K562 treated with DMSO at 1 percent for 48 hours (cell line): Measurements from ENCODE around the gene TMEM203. TPM values are rescaled to one million over a fixed set of nuclear protein-coding genes. Genes with fewer than 3 reads are reported as not detected.

Experiments
- total RNA-seq: library from RNA; unstranded; fragments of 300-600 nt; gene quantifications from 2 replicates; pipeline ENCODE4 v1.2.3, GENCODE V29; 2022; ENCODE audit warnings: low replicate concordance; ENCODE audit errors: extremely low read depth

The TMEM203 gene
- total RNA-seq, 1 experiment from 2014 or later, result not detected

Other genes starting within 250 kb of the TMEM203 start
- gene PTGDS, start 228.1 kb downstream of the TMEM203 start, total RNA-seq, result not detected in 2 replicates
- not detected in 2 replicates for gene LCNL1, start 222.7 kb downstream of the TMEM203 start, total RNA-seq
- not detected in 2 replicates for gene PAXX, start 213.2 kb downstream of the TMEM203 start, total RNA-seq
- not detected in 2 replicates for gene CLIC3, start 209.1 kb downstream of the TMEM203 start, total RNA-seq
- not detected in 2 replicates for gene ABCA2, start 177.4 kb downstream of the TMEM203 start, total RNA-seq
- not detected in 2 replicates for gene FUT7, start 173.6 kb downstream of the TMEM203 start, total RNA-seq
- gene NPDC1, start 159.5 kb downstream of the TMEM203 start, total RNA-seq, result not detected in 2 replicates
- gene ENTPD2, start 151.6 kb downstream of the TMEM203 start, total RNA-seq, result not detected in 2 replicates
- not detected in 2 replicates for gene SAPCD2, start 135.1 kb downstream of the TMEM203 start, total RNA-seq
- gene UAP1L1, start 128.1 kb downstream of the TMEM203 start, total RNA-seq, result not detected in 2 replicates
- gene MAN1B1, start 118.7 kb downstream of the TMEM203 start, total RNA-seq, result 167 TPM in 1 of 2 replicates, not detected in the other
- not detected in 2 replicates for gene DPP7, start 90.9 kb downstream of the TMEM203 start, total RNA-seq
- gene GRIN1, start 66.5 kb downstream of the TMEM203 start, total RNA-seq, result not detected in 2 replicates
- not detected in 2 replicates for gene LRRC26, start 35.6 kb downstream of the TMEM203 start, total RNA-seq
- not detected in 2 replicates for gene TMEM210, start 33.6 kb downstream of the TMEM203 start, total RNA-seq
- not detected in 2 replicates for gene ANAPC2, start 17.1 kb downstream of the TMEM203 start, total RNA-seq
- gene SSNA1, start 17.0 kb downstream of the TMEM203 start, total RNA-seq, result not detected in 2 replicates
- gene TPRN, start 4.9 kb downstream of the TMEM203 start, total RNA-seq, result not detected in 2 replicates
- gene NDOR1, start 52 bp upstream of the TMEM203 start, total RNA-seq, result not detected in 2 replicates
- not detected in 2 replicates for gene RNF208, start 16.6 kb upstream of the TMEM203 start, total RNA-seq
- gene CYSRT1, start 19.5 kb upstream of the TMEM203 start, total RNA-seq, result not detected in 2 replicates
- not detected in 2 replicates for gene RNF224, start 21.9 kb upstream of the TMEM203 start, total RNA-seq
- gene SLC34A3, start 25.3 kb upstream of the TMEM203 start, total RNA-seq, result not detected in 2 replicates
- gene TUBB4B, start 35.6 kb upstream of the TMEM203 start, total RNA-seq, result 943 TPM in 1 of 2 replicates, not detected in the other
- gene STPG3, start 45.6 kb upstream of the TMEM203 start, total RNA-seq, result not detected in 2 replicates
- not detected in 2 replicates for gene NELFB, start 49.7 kb upstream of the TMEM203 start, total RNA-seq
- 87.0 TPM in 1 of 2 replicates, not detected in the other for gene TOR4A, start 72.1 kb upstream of the TMEM203 start, total RNA-seq
- gene NRARP, start 96.6 kb upstream of the TMEM203 start, total RNA-seq, result not detected in 2 replicates
- gene EXD3, start 217.5 kb upstream of the TMEM203 start, total RNA-seq, result not detected in 2 replicates
- not detected in 2 replicates for gene NOXA1, start 217.7 kb upstream of the TMEM203 start, total RNA-seq
- not detected in 2 replicates for gene ENTPD8, start 235.7 kb upstream of the TMEM203 start, total RNA-seq